GM12865 (cell line): ENCODE results near the gene TTLL11.

Source experiments
- DNase-seq: peaks from one replicate; pipeline ENCODE4 v3.0.0; 2010; ENCODE audit warnings: low read depth
- H3K4me3 ChIP-seq: 2 replicates; pipeline ENCODE4 v1.5.1; 2011; ENCODE audit warnings: mild to moderate bottlenecking, low read depth, low read length, control low read depth
- CTCF ChIP-seq: IDR thresholded peaks from 2 replicates; pipeline ENCODE4 v1.5.1; 2011; ENCODE audit warnings: low read length, control low read depth, low read depth, inconsistent platforms; ENCODE audit not compliant: insufficient read depth; ENCODE audit errors: missing control alignments

TTLL11 gene

GRCh38 chr9:122125158-122125508 lies 32.0 kb upstream of the TTLL11 start:
- DNase-seq: peak; percentile 75
- peak; percentile 92 for TF ChIP-seq CTCF
- no peak overlapping the region for H3K4me3 ChIP-seq

- H3K4me3 ChIP-seq: no peak overlapping the region
- TF ChIP-seq CTCF: no peak
- DNase-seq: no peak
Measured at GRCh38 chr9:122124528-122124927, 31.4 kb upstream of the TTLL11 start.

GRCh38 chr9:122124048-122124447 lies 30.9 kb upstream of the TTLL11 start:
- no peak for DNase-seq
- no peak for TF ChIP-seq CTCF
- no peak overlapping the region for H3K4me3 ChIP-seq

- peak; percentile 97 for TF ChIP-seq CTCF
- no peak overlapping the region for H3K4me3 ChIP-seq
- DNase-seq: peak; percentile 72
Measured at GRCh38 chr9:122122903-122123632, 30.0 kb upstream of the TTLL11 start.

GRCh38 chr9:122122468-122122867 lies 29.4 kb upstream of the TTLL11 start:
- DNase-seq: no peak
- H3K4me3 ChIP-seq: no peak overlapping the region

GRCh38 chr9:122121931-122122330 lies 28.8 kb upstream of the TTLL11 start:
- TF ChIP-seq CTCF: no peak
- DNase-seq: no peak

More at GRCh38 chr9:122122468-122122867, 29.4 kb upstream of the TTLL11 start:
- no peak for TF ChIP-seq CTCF

GRCh38 chr9:122121391-122121790 lies 28.3 kb upstream of the TTLL11 start:
- DNase-seq: no peak
- no peak overlapping the region for H3K4me3 ChIP-seq
- no peak for TF ChIP-seq CTCF

More at GRCh38 chr9:122121931-122122330, 28.8 kb upstream of the TTLL11 start:
- no peak overlapping the region for H3K4me3 ChIP-seq
